ENCODE data around the gene RALGPS1.

GRCh38 chr9:127136880-127137639, 222.5 kb downstream of the RALGPS1 start:
- TF ChIP-seq CTCF (IDR thresholded peaks at IDR 0.05; ENCODE audit: low read depth, low read length) (no peak), EZH2phosphoT487 (IDR thresholded peaks at IDR 0.05; ENCODE audit: low read depth) (no peak)

All from OCI-LY3 (cell line).